Smooth muscle cell of the coronary artery (primary cell): ENCODE measurements around the gene MXRA7. TPM values are rescaled to one million over a fixed set of nuclear protein-coding genes. Genes with fewer than 3 reads are reported as not detected.

Experiments used
- total RNA-seq: library from RNA; depleted of rRNA; stranded (reverse); fragments of >200 nt; gene quantifications from 2 replicates; pipeline ENCODE4 v1.2.3, GENCODE V29; 2014; ENCODE audit warnings: low replicate concordance

The MXRA7 gene, protein sequence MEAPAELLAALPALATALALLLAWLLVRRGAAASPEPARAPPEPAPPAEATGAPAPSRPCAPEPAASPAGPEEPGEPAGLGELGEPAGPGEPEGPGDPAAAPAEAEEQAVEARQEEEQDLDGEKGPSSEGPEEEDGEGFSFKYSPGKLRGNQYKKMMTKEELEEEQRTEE
- total RNA-seq, result 136 and 151 TPM in 2 replicates

DNA sequence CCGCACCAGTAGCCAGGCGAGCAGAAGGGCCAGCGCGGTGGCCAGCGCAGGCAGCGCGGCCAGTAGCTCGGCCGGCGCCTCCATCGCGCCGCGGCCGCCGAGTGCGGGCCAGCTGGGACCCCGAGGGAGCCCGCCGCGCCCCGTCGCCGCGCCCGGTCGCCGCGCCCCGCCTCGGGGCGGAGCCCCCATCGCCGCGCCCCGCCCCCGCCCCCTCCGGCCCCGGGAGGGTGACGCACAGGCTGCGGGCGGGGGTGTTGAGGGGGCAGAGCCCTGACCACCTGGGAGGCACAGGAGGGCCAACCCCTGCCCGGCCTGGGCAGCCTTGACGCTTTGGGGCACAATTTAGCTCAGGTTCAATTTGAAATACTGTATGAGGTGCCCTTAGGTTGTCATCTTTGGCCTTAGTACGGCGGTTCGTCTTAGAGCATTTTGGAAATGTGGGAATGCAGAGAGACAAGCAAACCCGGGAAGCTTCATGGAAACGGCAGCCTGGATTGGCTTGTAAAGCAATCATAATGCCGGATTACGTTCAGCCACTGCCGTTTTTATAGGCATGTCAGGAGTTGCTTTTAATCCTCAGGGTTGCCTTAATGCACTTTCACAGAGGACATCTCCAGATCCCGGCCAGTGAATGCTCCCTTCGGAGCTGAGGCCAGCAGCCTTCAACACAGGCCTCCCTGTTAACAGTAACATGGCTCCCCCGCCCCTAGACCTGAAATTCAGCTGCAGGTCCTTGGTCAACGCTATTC is at the start of gene MXRA7:
Gene MXRA7 (minus strand): TSS at position 103 of the 749 bp plus-strand sequence. CDS start 19 bp downstream, at position 84.

GRCh38 chr17:76737676-76738467 is 27.1 kb upstream of the MXRA7 start, which contains the start of gene MFSD11:
TSS of gene MFSD11 (plus strand) at chr17:76738119. CDS start at chr17:76738353, 234 bp downstream.

GRCh38 chr17:76737082-76737675 is 26.4 kb upstream of the MXRA7 start, which contains the start of gene SRSF2:
TSS of gene SRSF2 (minus strand) at chr17:76737331. CDS start at chr17:76737160, 171 bp downstream.

DNA sequence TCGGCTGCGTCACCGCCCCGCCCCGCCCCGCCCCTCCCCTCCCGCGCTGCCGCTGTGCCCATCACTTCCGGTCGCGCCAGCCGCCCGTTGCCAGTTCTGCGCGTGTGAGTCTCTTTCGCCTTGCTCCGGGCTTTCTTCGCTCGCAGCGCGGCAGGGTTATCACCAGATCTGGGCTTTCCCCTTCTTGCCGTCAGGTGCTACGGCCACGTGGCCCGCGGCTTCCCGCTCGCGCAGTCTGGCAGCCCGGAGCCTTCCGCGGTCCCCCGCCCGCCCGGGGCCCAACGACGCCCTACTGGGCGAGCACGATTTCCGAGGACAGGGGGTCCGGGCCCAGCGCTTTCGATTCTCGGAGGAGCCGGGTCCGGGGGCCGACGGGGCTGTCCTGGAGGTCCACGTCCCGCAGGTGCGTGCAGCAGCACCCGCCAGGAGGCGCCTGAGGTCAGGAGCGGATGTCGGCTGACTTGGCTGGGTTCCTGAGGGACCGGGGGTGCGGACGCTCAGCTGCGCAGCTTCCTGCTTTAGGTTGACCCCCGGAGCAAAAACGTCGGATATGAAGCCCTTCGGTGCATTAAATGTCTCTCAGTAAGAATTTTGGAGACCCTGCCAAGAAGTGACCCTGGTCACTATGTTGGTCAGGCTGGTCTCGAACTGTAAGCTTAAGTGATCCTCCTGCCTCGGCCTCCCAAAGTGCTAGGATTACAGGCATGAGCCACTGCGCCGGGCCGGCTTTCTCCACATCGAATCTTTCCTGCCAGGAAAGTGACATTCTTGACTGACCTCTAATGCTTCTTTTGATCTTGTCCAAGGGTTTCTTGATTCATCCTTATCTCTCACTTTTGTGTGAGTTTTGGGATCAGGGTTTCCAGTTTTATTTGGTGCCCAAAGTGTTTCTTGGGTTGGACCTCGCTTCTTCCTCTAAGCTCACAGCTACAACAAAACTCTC is 16.3 kb upstream of the MXRA7 start, which contains the start of gene METTL23:
Gene METTL23 (plus strand): TSS at position 64 of the 943 bp plus-strand sequence. CDS start 2,872 bp downstream, outside the sequence.

DNA sequence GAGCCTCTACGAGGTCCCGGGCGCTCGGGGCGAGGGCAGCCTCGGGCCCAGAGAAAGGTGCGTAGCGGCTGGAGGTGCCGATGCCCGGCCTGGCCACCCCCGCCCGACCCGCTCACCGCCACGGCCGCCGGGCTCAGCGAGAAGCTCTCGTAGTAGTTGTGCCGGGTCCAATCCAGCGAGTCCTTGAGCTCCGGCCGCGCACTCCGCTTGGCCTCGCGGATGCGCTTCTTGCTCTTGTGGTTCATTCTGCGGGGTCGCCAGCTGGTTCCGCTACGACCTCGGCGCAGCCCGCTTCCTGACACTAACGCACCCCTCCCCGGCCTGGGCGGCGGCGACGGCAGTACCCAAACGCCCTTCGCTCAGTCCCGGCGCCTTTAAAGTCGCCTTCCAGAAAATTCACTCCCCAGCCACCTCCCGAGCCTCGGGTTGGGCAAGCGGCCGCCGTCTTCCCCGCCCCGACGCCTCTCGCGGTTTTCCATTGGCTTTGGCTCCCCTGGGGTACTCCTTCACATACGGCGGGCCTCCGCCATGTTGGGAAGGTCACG is 15.5 kb upstream of the MXRA7 start, which contains the start of gene JMJD6:
Gene JMJD6 (minus strand): TSS at position 376 of the 545 bp plus-strand sequence. CDS start 131 bp downstream, at position 245.

DNA sequence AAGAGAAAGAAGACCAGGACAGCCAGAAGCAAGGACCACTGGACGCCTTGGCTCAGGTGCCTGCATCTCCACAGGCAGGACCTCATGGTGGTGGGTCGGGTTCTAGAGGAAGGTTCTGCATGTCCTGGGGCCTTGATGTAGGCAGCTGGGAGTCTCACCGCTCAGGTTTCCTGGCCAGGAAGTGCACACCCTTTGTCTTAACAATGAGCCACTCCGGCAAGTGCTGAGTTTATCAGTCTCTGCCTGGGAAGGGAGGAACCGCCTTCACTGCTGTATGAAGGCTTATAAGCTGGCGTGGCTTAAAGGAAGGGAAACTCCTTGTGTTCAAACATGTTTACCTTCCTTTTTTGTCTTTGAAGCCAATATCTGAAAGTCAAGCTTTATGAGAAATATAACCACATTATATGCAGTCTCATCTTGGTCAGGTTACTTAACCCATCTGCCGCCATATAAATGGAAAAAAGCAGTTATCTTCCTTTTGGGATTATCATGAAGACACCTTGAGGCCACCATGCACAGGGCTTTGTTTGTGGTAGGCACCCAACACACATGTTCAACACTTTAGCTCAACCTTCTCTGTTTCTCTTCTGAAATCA is 67.1 kb downstream of the MXRA7 start, which contains the start of gene ST6GALNAC1:
Gene ST6GALNAC1 (minus strand): TSS at position 205 of the 596 bp plus-strand sequence. CDS start 119 bp downstream, at position 86.

Other genes starting within 250 kb of the MXRA7 start
- not detected in 2 replicates for gene AANAT, start 243.4 kb downstream of the MXRA7 start, total RNA-seq
- 1.2 and 5.9 TPM in 2 replicates for gene RHBDF2, start 209.5 kb downstream of the MXRA7 start, total RNA-seq
- gene CYGB, start 173.3 kb downstream of the MXRA7 start, total RNA-seq, result 3.8 and 20.4 TPM in 2 replicates
- gene PRCD, start 170.9 kb downstream of the MXRA7 start, total RNA-seq, result 0.60 and 1.6 TPM in 2 replicates
- 0.23 and 4.0 TPM in 2 replicates for gene ST6GALNAC2, start 125.1 kb downstream of the MXRA7 start, total RNA-seq
- gene ST6GALNAC1, start 67.2 kb downstream of the MXRA7 start, total RNA-seq, result 0.23 TPM in 1 of 2 replicates, not detected in the other
- gene JMJD6, start 15.6 kb upstream of the MXRA7 start, total RNA-seq, result 13.5 and 27.8 TPM in 2 replicates
- gene METTL23, start 15.9 kb upstream of the MXRA7 start, total RNA-seq, result 8.3 and 16.2 TPM in 2 replicates
- gene SRSF2, start 26.4 kb upstream of the MXRA7 start, total RNA-seq, result 174 and 209 TPM in 2 replicates
- 18.6 and 20.4 TPM in 2 replicates for gene MFSD11, start 27.2 kb upstream of the MXRA7 start, total RNA-seq
- gene MGAT5B, start 157.4 kb upstream of the MXRA7 start, total RNA-seq, result 0.08 TPM in 1 of 2 replicates, not detected in the other